Naive thymus-derived CD4-positive, alpha-beta T cell (primary cell): Measurements from ENCODE around the gene ADAMTSL1. TPM values are rescaled to one million over a fixed set of nuclear protein-coding genes. Genes with fewer than 3 reads are reported as not detected.

ENCODE experiments used
- ATAC-seq: fragments of 150-1000 bp; cut with Tn5 transposase; 2 replicates; pipeline ENCODE4 v1.10.0; 2021; ENCODE audit warnings: mild to moderate bottlenecking, moderate library complexity
- CTCF ChIA-PET: fragments of 350-600 bp; sonication (Branson Sonifier 250); formaldehyde crosslinking; loops from one replicate; lab custom pipeline; 2021; ENCODE audit warnings: antibody characterized with exemption; lab: Charles Lee
- POLR2A ChIA-PET: fragments of 350-600 bp; sonication (Branson Sonifier 250); formaldehyde crosslinking; loops from one replicate; lab custom pipeline; 2021; ENCODE audit warnings: antibody characterized with exemption, inconsistent platforms; lab: Charles Lee
- DNase-seq, 9 donors: peaks; one replicate each; pipeline versions ENCODE4 v3.0.0 to v3.0.0-alpha.2; 2020 to 2022; ENCODE audit warnings: mixed read lengths in 1 of 9
- H3K27ac ChIP-seq: one replicate; pipeline ENCODE4 v1.7.0; 2013; ENCODE audit warnings: mild to moderate bottlenecking, low read depth, low read length, moderate library complexity
- H3K27me3 ChIP-seq, 2 donors: one replicate each; pipeline ENCODE4 v1.7.0; 2013; ENCODE audit warnings: low read length in 2 of 2, mild to moderate bottlenecking in 2 of 2, moderate library complexity in 2 of 2; ENCODE audit not compliant: control insufficient read depth in 2 of 2, insufficient read depth in 2 of 2
- H3K36me3 ChIP-seq, 3 experiments: 1 replicate in 2 of 3; 2 replicates in 1 of 3; pipeline ENCODE4 v1.7.0; 2013; ENCODE audit warnings: low read length in 3 of 3, mild to moderate bottlenecking in 3 of 3, moderate library complexity in 1 of 3; ENCODE audit not compliant: insufficient read depth in 3 of 3, control insufficient read depth in 2 of 3
- H3K4me1 ChIP-seq, 2 donors: one replicate each; pipeline ENCODE4 v1.7.0; 2013; ENCODE audit warnings: low read length in 2 of 2, mild to moderate bottlenecking in 2 of 2, moderate library complexity in 1 of 2; ENCODE audit not compliant: control insufficient read depth in 2 of 2, insufficient read depth in 2 of 2
- H3K4me3 ChIP-seq: 2 replicates; pipeline ENCODE4 v1.7.0; 2013; ENCODE audit warnings: mild to moderate bottlenecking, low read length
- H3K9me3 ChIP-seq, 3 experiments: 1 replicate in 2 of 3; 2 replicates in 1 of 3; pipeline ENCODE4 v1.7.0; 2013; ENCODE audit warnings: low read length in 3 of 3; ENCODE audit not compliant: control insufficient read depth in 2 of 3
- H3K27ac Mint-ChIP-seq, 9 donors: one replicate each; pipeline ENCODE4 v1.8.0; 2020 to 2022; ENCODE audit warnings: mixed read lengths in 9 of 9, mild to moderate bottlenecking in 8 of 9, moderate library complexity in 5 of 9, inconsistent platforms in 2 of 9
- H3K27me3 Mint-ChIP-seq, 5 donors: one replicate each; pipeline ENCODE4 v1.8.0; 2021 to 2022; ENCODE audit warnings: mixed read lengths in 5 of 5, mild to moderate bottlenecking in 1 of 5
- H3K36me3 Mint-ChIP-seq, 5 donors: one replicate each; pipeline ENCODE4 v1.8.0; 2020 to 2022; ENCODE audit warnings: mixed read lengths in 5 of 5, mild to moderate bottlenecking in 3 of 5, inconsistent platforms in 1 of 5
- H3K4me1 Mint-ChIP-seq, 7 donors: one replicate each; pipeline ENCODE4 v1.8.0; 2020 to 2022; ENCODE audit warnings: mixed read lengths in 7 of 7, mild to moderate bottlenecking in 3 of 7, inconsistent platforms in 1 of 7
- H3K4me3 Mint-ChIP-seq, 10 donors: one replicate each; pipeline ENCODE4 v1.8.0; 2020 to 2022; ENCODE audit warnings: mild to moderate bottlenecking in 10 of 10, mixed read lengths in 10 of 10, moderate library complexity in 6 of 10, inconsistent platforms in 2 of 10
- H3K9me3 Mint-ChIP-seq, 11 donors: one replicate each; pipeline ENCODE4 v1.8.0; 2020 to 2022; ENCODE audit warnings: mixed read lengths in 11 of 11, mild to moderate bottlenecking in 4 of 11, inconsistent platforms in 1 of 11, moderate library complexity in 1 of 11
- intact Hi-C, 2 donors: fragments of 100-400 bp; cut with micrococcal nuclease; formaldehyde crosslinking; loops; one replicate each; pipeline ENCODE4 v1.15.1; 2023
- polyA plus RNA-seq, 2 donors: library from polyadenylated mRNA; unstranded; fragments of 300-500 nt; fragmentation: Illumina TruSeq; gene quantifications; one replicate each; pipeline ENCODE4 v1.2.3, GENCODE V29; 2021
- total RNA-seq, 6 experiments: library from RNA in 5 of 6; stranded (reverse) in 5 of 6; gene quantifications; 1 replicate in 5 of 6; 2 replicates in 1 of 6; pipeline ENCODE4 v1.2.3 and lab custom pipeline; 2021 to 2026

Gene ADAMTSL1
- total and polyA plus RNA-seq, 7 experiments from 2014 or later = not detected

GRCh38 chr9:18605766-18606180, 131.8 kb downstream of the ADAMTSL1 start:
- H3K4me3 Mint-ChIP-seq = no peak overlapping the region
- no peak for DNase-seq
- Histone ChIP-seq H3K27me3 (no peaks in the 10 kb centered on the region), H3K36me3 (no peaks in the 10 kb centered on the region), H3K27ac (no peak overlapping the region), H3K4me1 (no peaks in the 10 kb centered on the region), H3K9me3 (no peaks in the 10 kb centered on the region), H3K4me3 (no peak overlapping the region)
- no peak overlapping the region for H3K27ac Mint-ChIP-seq
- peaks cover 0 to 5% (median 0%) of the 10 kb centered on the region in 11 donors for H3K9me3 Mint-ChIP-seq
- ChIA-PET POLR2A (no interaction called here), CTCF (no interaction called here)
- no peaks in the 10 kb centered on the region for H3K4me1 Mint-ChIP-seq
- intact Hi-C loops = no loop called here
- peaks cover 0 to 6% (median 5%) of the 10 kb centered on the region in 5 donors for H3K27me3 Mint-ChIP-seq
- H3K36me3 Mint-ChIP-seq = no peaks in the 10 kb centered on the region
- no peak for ATAC-seq

- H3K4me1 ChIP-seq = no peaks in the 10 kb centered on the region
- no peaks in the 10 kb centered on the region for H3K9me3 ChIP-seq
- Mint-ChIP-seq H3K4me1 (no peaks in the 10 kb centered on the region), H3K27me3 (peaks cover 0 to 6% (median 5%) of the 10 kb centered on the region in 5 donors), H3K4me3 (no peak overlapping the region), H3K36me3 (no peaks in the 10 kb centered on the region), H3K9me3 (peaks cover 0 to 5% (median 0%) of the 10 kb centered on the region in 11 donors), H3K27ac (no peak overlapping the region)
- ATAC-seq (no peak), DNase-seq (no peak)
- no peak overlapping the region for H3K27ac ChIP-seq
- H3K27me3 ChIP-seq = no peaks in the 10 kb centered on the region
- no peaks in the 10 kb centered on the region for H3K36me3 ChIP-seq
- ChIA-PET CTCF (no interaction called here), POLR2A (no interaction called here)
- intact Hi-C loops = no loop called here
- no peak overlapping the region for H3K4me3 ChIP-seq
These were observed 132.3 kb downstream of the ADAMTSL1 start for GRCh38 chr9:18606281-18606680.

- CTCF ChIA-PET = no interaction called here
- DNase-seq = no peak
- Mint-ChIP-seq H3K27me3 (peaks cover 0 to 6% (median 5%) of the 10 kb centered on the region in 5 donors), H3K4me3 (no peak overlapping the region), H3K4me1 (no peaks in the 10 kb centered on the region), H3K9me3 (peaks cover 0 to 5% (median 0%) of the 10 kb centered on the region in 11 donors), H3K36me3 (no peaks in the 10 kb centered on the region), H3K27ac (no peak overlapping the region)
- intact Hi-C loops = no loop called here
- Histone ChIP-seq H3K27ac (no peak overlapping the region), H3K9me3 (no peaks in the 10 kb centered on the region), H3K4me1 (no peaks in the 10 kb centered on the region), H3K4me3 (no peak overlapping the region), H3K36me3 (no peaks in the 10 kb centered on the region), H3K27me3 (no peaks in the 10 kb centered on the region)
- POLR2A ChIA-PET = no interaction called here
- ATAC-seq = no peak
These were observed 132.9 kb downstream of the ADAMTSL1 start for GRCh38 chr9:18606846-18607245.

GRCh38 chr9:18608371-18608770, 134.4 kb downstream of the ADAMTSL1 start:
- CTCF ChIA-PET = no interaction called here

GRCh38 chr9:18610956-18611355, 137.0 kb downstream of the ADAMTSL1 start:
- POLR2A ChIA-PET = no interaction called here
- H3K27me3 ChIP-seq = no peaks in the 10 kb centered on the region

More at GRCh38 chr9:18608371-18608770, 134.4 kb downstream of the ADAMTSL1 start:
- no peaks in the 10 kb centered on the region for H3K36me3 ChIP-seq
- no peaks in the 10 kb centered on the region for H3K4me1 Mint-ChIP-seq
- DNase-seq (no peak), ATAC-seq (no peak)
- H3K36me3 Mint-ChIP-seq = no peaks in the 10 kb centered on the region
- peaks cover 0 to 7% (median 0%) of the 10 kb centered on the region in 11 donors for H3K9me3 Mint-ChIP-seq
- no peak overlapping the region for H3K4me3 ChIP-seq
- H3K9me3 ChIP-seq = no peaks in the 10 kb centered on the region
- no peaks in the 10 kb centered on the region for H3K4me1 ChIP-seq
- POLR2A ChIA-PET = no interaction called here
- H3K4me3 Mint-ChIP-seq = no peak overlapping the region
- H3K27ac Mint-ChIP-seq = no peak overlapping the region
- no peak overlapping the region for H3K27ac ChIP-seq
- H3K27me3 ChIP-seq = no peaks in the 10 kb centered on the region
- intact Hi-C loops = no loop called here
- H3K27me3 Mint-ChIP-seq = peaks cover 0 to 6% (median 5%) of the 10 kb centered on the region in 5 donors

GRCh38 chr9:18611971-18612370, 138.0 kb downstream of the ADAMTSL1 start:
- no peak overlapping the region for H3K4me3 Mint-ChIP-seq
- H3K36me3 ChIP-seq = no peaks in the 10 kb centered on the region
- CTCF ChIA-PET = no interaction called here
- no peaks in the 10 kb centered on the region for H3K36me3 Mint-ChIP-seq
- DNase-seq (no peak), ATAC-seq (no peak)
- peaks cover 0 to 6% (median 5%) of the 10 kb centered on the region in 5 donors for H3K27me3 Mint-ChIP-seq
- H3K4me1 ChIP-seq = no peaks in the 10 kb centered on the region
- POLR2A ChIA-PET = no interaction called here
- H3K9me3 ChIP-seq = no peaks in the 10 kb centered on the region
- H3K27me3 ChIP-seq = no peaks in the 10 kb centered on the region
- intact Hi-C loops = no loop called here
- no peak overlapping the region for H3K27ac Mint-ChIP-seq
- H3K27ac ChIP-seq = no peak overlapping the region
- no peak overlapping the region for H3K4me3 ChIP-seq
- peaks cover 0 to 13% (median 0%) of the 10 kb centered on the region in 11 donors for H3K9me3 Mint-ChIP-seq
- no peaks in the 10 kb centered on the region for H3K4me1 Mint-ChIP-seq

More at GRCh38 chr9:18610956-18611355, 137.0 kb downstream of the ADAMTSL1 start:
- no peaks in the 10 kb centered on the region for H3K9me3 ChIP-seq
- CTCF ChIA-PET = interaction anchor here (0.6 kb wide), 1 partner anchor 218 kb away, joined by 4 read pairs; no protein-coding TSS in a partner anchor
- no peak overlapping the region for H3K27ac ChIP-seq
- H3K27me3 Mint-ChIP-seq = peaks cover 0 to 6% (median 5%) of the 10 kb centered on the region in 5 donors
- no peak overlapping the region for H3K4me3 Mint-ChIP-seq
- no peaks in the 10 kb centered on the region for H3K4me1 Mint-ChIP-seq
- no peaks in the 10 kb centered on the region for H3K4me1 ChIP-seq
- no peak overlapping the region for H3K27ac Mint-ChIP-seq
- H3K9me3 Mint-ChIP-seq = peaks cover 0 to 13% (median 0%) of the 10 kb centered on the region in 11 donors
- no peak for DNase-seq
- no peak for ATAC-seq
- no peaks in the 10 kb centered on the region for H3K36me3 Mint-ChIP-seq
- no peak overlapping the region for H3K4me3 ChIP-seq
- intact Hi-C loops = no loop called here
- H3K36me3 ChIP-seq = no peaks in the 10 kb centered on the region

GRCh38 chr9:18614116-18614515, 140.2 kb downstream of the ADAMTSL1 start:
- H3K27ac Mint-ChIP-seq = no peak overlapping the region
- ChIA-PET POLR2A (no interaction called here), CTCF (no interaction called here)
- no peaks in the 10 kb centered on the region for H3K36me3 Mint-ChIP-seq
- ATAC-seq = no peak
- H3K27me3 Mint-ChIP-seq = peaks cover 0 to 6% (median 0%) of the 10 kb centered on the region in 5 donors
- peaks cover 0 to 13% (median 0%) of the 10 kb centered on the region in 11 donors for H3K9me3 Mint-ChIP-seq
- no peak overlapping the region for H3K27ac ChIP-seq
- no peaks in the 10 kb centered on the region for H3K36me3 ChIP-seq
- H3K4me3 Mint-ChIP-seq = no peak overlapping the region
- no peaks in the 10 kb centered on the region for H3K27me3 ChIP-seq
- intact Hi-C loops = no loop called here
- H3K4me1 ChIP-seq = no peaks in the 10 kb centered on the region
- no peaks in the 10 kb centered on the region for H3K9me3 ChIP-seq
- no peak overlapping the region for H3K4me3 ChIP-seq
- no peak for DNase-seq
- H3K4me1 Mint-ChIP-seq = no peaks in the 10 kb centered on the region
